Neural progenitor cell (in vitro differentiated cells): ENCODE data around the gene TRAF6. TPM values are rescaled to one million over a fixed set of nuclear protein-coding genes. Genes with fewer than 3 reads are reported as not detected.

ENCODE experiments used
- DNase-seq: peaks from one replicate; pipeline ENCODE4 v3.0.0-alpha.2; 2016; ENCODE audit warnings: low spot score
- H2AFZ ChIP-seq: fragments of 200-600 bp; sonication (generic); replicated peaks from 2 replicates; pipeline ENCODE4 v1.6.1; 2016; ENCODE audit warnings: antibody characterized with exemption
- H3F3A ChIP-seq: fragments of 200-600 bp; sonication (generic); 2 replicates; pipeline ENCODE4 v1.6.1; 2016; ENCODE audit warnings: antibody characterized with exemption, low read depth
- H3K27ac ChIP-seq: fragments of 200-600 bp; sonication (generic); 2 replicates; pipeline ENCODE4 v1.5.1; 2016; ENCODE audit warnings: mild to moderate bottlenecking
- H3K27me3 ChIP-seq: fragments of 200-600 bp; sonication (generic); 2 replicates; pipeline ENCODE4 v1.6.1; 2016; ENCODE audit warnings: mild to moderate bottlenecking, moderate library complexity
- H3K36me3 ChIP-seq: fragments of 200-600 bp; sonication (generic); 2 replicates; pipeline ENCODE4 v1.5.1; 2016
- H3K4me1 ChIP-seq: fragments of 200-600 bp; sonication (generic); 2 replicates; pipeline ENCODE4 v1.6.1; 2016; ENCODE audit warnings: mixed run types
- H3K4me2 ChIP-seq: fragments of 200-600 bp; sonication (generic); 2 replicates; pipeline ENCODE4 v1.6.1; 2016
- H3K4me3 ChIP-seq: fragments of 200-600 bp; sonication (generic); 2 replicates; pipeline ENCODE4 v1.5.1; 2016
- H3K79me2 ChIP-seq: fragments of 200-600 bp; sonication (generic); 2 replicates; pipeline ENCODE4 v1.6.1; 2016; ENCODE audit warnings: low read depth
- H3K9ac ChIP-seq: fragments of 200-600 bp; sonication (generic); 2 replicates; pipeline ENCODE4 v1.6.1; 2016
- H3K9me3 ChIP-seq: fragments of 200-600 bp; sonication (generic); 2 replicates; pipeline ENCODE4 v1.5.1; 2016; ENCODE audit warnings: low read depth
- H4K20me1 ChIP-seq: fragments of 200-600 bp; sonication (generic); 2 replicates; pipeline ENCODE4 v1.6.1; 2016; ENCODE audit warnings: low read depth
- H3K27ac Mint-ChIP-seq: 3 replicates; pipeline ENCODE4 v1.8.0; 2021; ENCODE audit warnings: mixed read lengths
- H3K27me3 Mint-ChIP-seq: 2 replicates; pipeline ENCODE4 v1.8.0; 2022; ENCODE audit warnings: low read depth, mild to moderate bottlenecking, inconsistent platforms, moderate library complexity, mixed read lengths; ENCODE audit not compliant: insufficient read depth
- H3K36me3 Mint-ChIP-seq: 3 replicates; pipeline ENCODE4 v1.8.0; 2021; ENCODE audit warnings: mixed read lengths
- H3K4me1 Mint-ChIP-seq: 3 replicates; pipeline ENCODE4 v1.8.0; 2021; ENCODE audit warnings: mixed read lengths
- H3K4me3 Mint-ChIP-seq: 3 replicates; pipeline ENCODE4 v1.8.0; 2021; ENCODE audit warnings: mild to moderate bottlenecking, moderate library complexity, mixed read lengths
- H3K9me3 Mint-ChIP-seq: 3 replicates; pipeline ENCODE4 v1.8.0; 2020; ENCODE audit warnings: mixed read lengths
- EZH2 ChIP-seq: fragments of 200-600 bp; sonication (generic); IDR thresholded peaks from 2 replicates; pipeline ENCODE4 v1.6.1; 2017; ENCODE audit warnings: antibody characterized with exemption, mild to moderate bottlenecking, moderate library complexity
- EZH2phosphoT487 ChIP-seq: fragments of 200-600 bp; sonication (generic); IDR thresholded peaks from 2 replicates; pipeline ENCODE4 v1.6.1; 2017; ENCODE audit warnings: antibody characterized with exemption
- total RNA-seq: library from RNA; depleted of rRNA; stranded (reverse); fragments of >200 nt; gene quantifications from 2 replicates; pipeline ENCODE4 v1.2.3, GENCODE V29; 2015; ENCODE audit warnings: low replicate concordance
- TF ChIP-seq, protein P1 (sequence below): fragments of 200-600 bp; sonication (generic); IDR thresholded peaks from 2 replicates; pipeline ENCODE4 v1.5.1; 2017; ENCODE audit warnings: antibody characterized with exemption, mild to moderate bottlenecking

Gene TRAF6
- total RNA-seq, 1 donor from 2014 or later: 11.5 TPM

DNA sequence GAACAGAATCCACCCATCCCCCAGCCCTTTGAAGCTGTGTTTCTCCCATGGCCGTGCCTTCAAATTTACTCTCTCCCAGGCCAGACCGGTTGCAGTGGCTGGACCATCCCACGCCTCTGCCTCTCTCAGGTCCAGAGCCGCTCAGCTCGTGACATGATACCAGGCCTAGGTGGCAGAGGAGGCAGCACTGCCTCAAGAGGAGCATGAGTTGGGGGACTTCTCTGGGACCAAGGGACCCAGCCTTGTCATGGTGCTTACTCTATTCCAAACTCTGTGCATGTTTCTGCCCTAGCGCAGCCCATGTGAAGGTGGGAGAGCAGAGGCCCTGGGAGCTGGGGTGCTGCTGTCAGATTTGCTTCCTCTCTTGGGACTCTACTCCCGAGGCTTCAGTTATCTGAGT is 51.0 kb downstream of the TRAF6 start:
- Histone ChIP-seq H3K27ac (no peak overlapping the region), H3K4me3 (no peak overlapping the region), H3F3A (peaks cover 27% of the 10 kb centered on the region), H3K79me2 (no peaks in the 10 kb centered on the region), H3K27me3 (no peaks in the 10 kb centered on the region), H3K4me1 (peaks cover 39% of the 10 kb centered on the region), H3K9ac (no peak overlapping the region), H3K36me3 (no peaks in the 10 kb centered on the region), H3K9me3 (no peaks in the 10 kb centered on the region), H2AFZ (no peak overlapping the region), H4K20me1 (no peaks in the 10 kb centered on the region), H3K4me2 (no peak overlapping the region)
- no peak for DNase-seq
- Mint-ChIP-seq H3K4me3 (no peak overlapping the region), H3K27ac (no peak overlapping the region), H3K27me3 (peaks cover 9% of the 10 kb centered on the region), H3K9me3 (no peaks in the 10 kb centered on the region), H3K4me1 (peaks cover 40% of the 10 kb centered on the region), H3K36me3 (peaks cover 21% of the 10 kb centered on the region)
- TF ChIP-seq, protein P1, sequence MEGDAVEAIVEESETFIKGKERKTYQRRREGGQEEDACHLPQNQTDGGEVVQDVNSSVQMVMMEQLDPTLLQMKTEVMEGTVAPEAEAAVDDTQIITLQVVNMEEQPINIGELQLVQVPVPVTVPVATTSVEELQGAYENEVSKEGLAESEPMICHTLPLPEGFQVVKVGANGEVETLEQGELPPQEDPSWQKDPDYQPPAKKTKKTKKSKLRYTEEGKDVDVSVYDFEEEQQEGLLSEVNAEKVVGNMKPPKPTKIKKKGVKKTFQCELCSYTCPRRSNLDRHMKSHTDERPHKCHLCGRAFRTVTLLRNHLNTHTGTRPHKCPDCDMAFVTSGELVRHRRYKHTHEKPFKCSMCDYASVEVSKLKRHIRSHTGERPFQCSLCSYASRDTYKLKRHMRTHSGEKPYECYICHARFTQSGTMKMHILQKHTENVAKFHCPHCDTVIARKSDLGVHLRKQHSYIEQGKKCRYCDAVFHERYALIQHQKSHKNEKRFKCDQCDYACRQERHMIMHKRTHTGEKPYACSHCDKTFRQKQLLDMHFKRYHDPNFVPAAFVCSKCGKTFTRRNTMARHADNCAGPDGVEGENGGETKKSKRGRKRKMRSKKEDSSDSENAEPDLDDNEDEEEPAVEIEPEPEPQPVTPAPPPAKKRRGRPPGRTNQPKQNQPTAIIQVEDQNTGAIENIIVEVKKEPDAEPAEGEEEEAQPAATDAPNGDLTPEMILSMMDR: no peak
- TF ChIP-seq EZH2phosphoT487 (no peak), EZH2 (no peak)

DNA sequence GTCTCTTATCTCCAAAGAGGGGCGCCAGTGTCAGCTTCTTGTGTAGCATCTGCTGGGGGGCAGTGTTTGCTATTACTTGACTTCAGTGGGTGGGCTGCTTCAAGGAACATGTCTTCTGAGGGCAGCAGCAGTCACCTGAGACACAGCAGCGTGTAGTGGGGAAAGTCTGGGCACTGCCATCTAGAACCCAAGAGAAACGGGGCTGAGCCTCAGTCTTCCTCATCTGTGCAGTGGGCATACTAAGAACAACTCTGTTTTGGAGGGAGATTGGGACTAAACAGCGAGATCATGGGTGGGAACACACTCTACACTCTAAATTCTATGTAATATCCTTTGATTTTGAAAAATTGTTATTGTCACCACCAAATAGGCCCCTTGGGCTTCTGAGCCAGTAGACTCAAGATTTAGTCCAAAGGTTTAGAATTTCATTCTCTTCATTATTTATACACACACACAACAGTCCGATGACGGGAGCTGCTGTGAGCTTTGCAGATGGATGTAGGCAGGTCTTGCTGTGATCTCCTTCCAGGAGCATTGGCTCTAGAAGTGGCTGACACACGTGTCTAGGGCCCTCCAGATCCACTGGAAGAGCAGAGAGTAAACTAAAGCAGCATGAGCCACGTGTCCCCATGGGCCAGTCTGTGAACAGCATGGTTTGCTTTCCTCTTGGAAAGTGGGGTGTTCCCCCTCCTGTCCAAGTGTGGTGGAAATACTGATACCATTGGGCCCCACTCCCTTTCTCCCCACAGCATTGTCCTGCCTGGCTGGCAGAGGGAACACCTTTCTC is 51.8 kb downstream of the TRAF6 start:
- Mint-ChIP-seq H3K27ac (no peak overlapping the region), H3K4me3 (no peak overlapping the region), H3K27me3 (peaks cover 9% of the 10 kb centered on the region), H3K9me3 (no peaks in the 10 kb centered on the region), H3K4me1 (peaks cover 47% of the 10 kb centered on the region), H3K36me3 (peaks cover 24% of the 10 kb centered on the region)
- Histone ChIP-seq H2AFZ (no peak overlapping the region), H3K4me2 (no peak overlapping the region), H3K79me2 (no peaks in the 10 kb centered on the region), H3F3A (peaks cover 34% of the 10 kb centered on the region), H4K20me1 (no peaks in the 10 kb centered on the region), H3K9me3 (no peaks in the 10 kb centered on the region), H3K27ac (no peak overlapping the region), H3K27me3 (no peaks in the 10 kb centered on the region), H3K36me3 (no peaks in the 10 kb centered on the region), H3K4me1 (peaks cover 46% of the 10 kb centered on the region), H3K4me3 (no peak overlapping the region), H3K9ac (no peak overlapping the region)
- DNase-seq: no peak
- TF ChIP-seq EZH2phosphoT487 (no peak), EZH2 (no peak)
- TF ChIP-seq, protein P1: no peak

DNA sequence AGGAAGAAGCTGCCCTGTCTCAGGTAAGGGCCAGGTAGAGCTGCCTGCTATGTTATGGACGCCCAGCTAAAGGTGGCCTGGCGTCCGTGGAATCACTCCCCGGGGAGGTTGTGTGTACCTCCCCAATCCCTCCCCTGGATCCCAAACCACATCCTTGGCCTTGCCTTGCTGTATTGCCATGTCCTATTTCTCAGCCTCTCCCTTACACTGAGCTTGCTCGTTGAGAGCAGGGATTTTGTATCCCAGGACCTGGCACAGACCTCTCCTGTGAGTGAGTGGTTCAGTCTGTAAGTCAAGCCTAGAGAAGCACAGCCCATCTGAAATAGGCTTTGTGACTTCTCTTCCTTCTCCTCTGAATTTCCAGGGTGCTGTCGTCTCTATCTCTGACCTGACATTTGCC is 53.9 kb downstream of the TRAF6 start:
- H3K9me3 Mint-ChIP-seq: no peaks in the 10 kb centered on the region

More for the DNA sequence above, 53.9 kb downstream of the TRAF6 start:
- H3K27me3 Mint-ChIP-seq: peaks cover 9% of the 10 kb centered on the region
- H3K4me2 ChIP-seq: peak overlapping the region; percentile 58
- H3K36me3 Mint-ChIP-seq: peaks cover 30% of the 10 kb centered on the region
- H3K27me3 ChIP-seq: no peaks in the 10 kb centered on the region
- no peaks in the 10 kb centered on the region for H3K36me3 ChIP-seq
- H3K9me3 ChIP-seq: no peaks in the 10 kb centered on the region
- peak overlapping the region; percentile 30 for H3K4me3 Mint-ChIP-seq
- no peak overlapping the region for H3K4me3 ChIP-seq
- DNase-seq: no peak
- no peaks in the 10 kb centered on the region for H3K79me2 ChIP-seq
- TF ChIP-seq EZH2 (no peak), EZH2phosphoT487 (no peak)
- TF ChIP-seq, protein P1: no peak
- H3K9ac ChIP-seq: no peak overlapping the region
- H3K4me1 ChIP-seq: peaks cover 49% of the 10 kb centered on the region
- H2AFZ ChIP-seq: no peak overlapping the region
- peak overlapping the region; percentile 92 for H3K27ac ChIP-seq
- H3K4me1 Mint-ChIP-seq: peaks cover 58% of the 10 kb centered on the region
- H3K27ac Mint-ChIP-seq: peak overlapping the region; percentile 97
- H3F3A ChIP-seq: peaks cover 36% of the 10 kb centered on the region
- H4K20me1 ChIP-seq: no peaks in the 10 kb centered on the region
